Suprapubic skin (tissue), 4 donors: Measurements from ENCODE around the gene PTPRZ1. TPM values are rescaled to one million over a fixed set of nuclear protein-coding genes. Genes with fewer than 3 reads are reported as not detected.

Source experiments
- DNase-seq, 2 donors: peaks; one replicate each; pipeline ENCODE4 v3.0.0-alpha.2; 2019; ENCODE audit warnings: low spot score in 2 of 2
- H3K27ac ChIP-seq: fragments of 200-600 bp; sonication (generic); one replicate; pipeline ENCODE4 v1.5.1; 2019
- H3K27me3 ChIP-seq: fragments of 200-600 bp; sonication (generic); one replicate; pipeline ENCODE4 v1.5.1; 2019
- H3K36me3 ChIP-seq: fragments of 200-600 bp; sonication (generic); one replicate; pipeline ENCODE4 v1.5.1; 2019
- H3K4me1 ChIP-seq: fragments of 200-600 bp; sonication (generic); one replicate; pipeline ENCODE4 v1.5.1; 2019
- H3K4me3 ChIP-seq: fragments of 200-600 bp; sonication (generic); one replicate; pipeline ENCODE4 v1.5.1; 2019; ENCODE audit warnings: mild to moderate bottlenecking
- H3K9me3 ChIP-seq: fragments of 200-600 bp; sonication (generic); one replicate; pipeline ENCODE4 v1.5.1; 2019
- CTCF ChIP-seq, 2 donors: fragments of 200-600 bp in 1 of 2; fragments of 450-650 bp in 1 of 2; sonication (generic) in 1 of 2; IDR thresholded peaks; one replicate each; pipeline ENCODE4 v1.5.1; 2016 to 2019; ENCODE audit warnings: antibody characterized with exemption in 2 of 2, mild to moderate bottlenecking in 1 of 2, moderate library complexity in 1 of 2
- EP300 ChIP-seq: sonication (generic); formaldehyde crosslinking; IDR thresholded peaks from one replicate; pipeline ENCODE4 v1.6.1; 2017; ENCODE audit warnings: antibody characterized with exemption
- POLR2A ChIP-seq, 2 donors: fragments of 450-650 bp; IDR thresholded peaks; one replicate each; pipeline ENCODE4 v1.6.1; 2017; ENCODE audit warnings: antibody characterized with exemption in 2 of 2, mild to moderate bottlenecking in 2 of 2, moderate library complexity in 2 of 2
- POLR2AphosphoS5 ChIP-seq, 3 donors: sonication (generic); formaldehyde crosslinking; IDR thresholded peaks; one replicate each; pipeline ENCODE4 v1.6.1; 2017; ENCODE audit warnings: antibody characterized with exemption in 3 of 3
- WGBS: methylation state at CpG from one replicate; pipeline ENCODE4 v1.1.5; 2018; 5-methylcytosine and 5-hydroxymethylcytosine counted together
- total RNA-seq, 4 donors: library from RNA; depleted of rRNA; stranded (reverse); fragments of >200 nt; gene quantifications; one replicate each; pipeline ENCODE4 v1.1.0, GENCODE V29; 2016

Gene PTPRZ1
- total RNA-seq, 4 donors from 2014 or later = 47.4 to 88.0 (median 57.5) TPM

DNA sequence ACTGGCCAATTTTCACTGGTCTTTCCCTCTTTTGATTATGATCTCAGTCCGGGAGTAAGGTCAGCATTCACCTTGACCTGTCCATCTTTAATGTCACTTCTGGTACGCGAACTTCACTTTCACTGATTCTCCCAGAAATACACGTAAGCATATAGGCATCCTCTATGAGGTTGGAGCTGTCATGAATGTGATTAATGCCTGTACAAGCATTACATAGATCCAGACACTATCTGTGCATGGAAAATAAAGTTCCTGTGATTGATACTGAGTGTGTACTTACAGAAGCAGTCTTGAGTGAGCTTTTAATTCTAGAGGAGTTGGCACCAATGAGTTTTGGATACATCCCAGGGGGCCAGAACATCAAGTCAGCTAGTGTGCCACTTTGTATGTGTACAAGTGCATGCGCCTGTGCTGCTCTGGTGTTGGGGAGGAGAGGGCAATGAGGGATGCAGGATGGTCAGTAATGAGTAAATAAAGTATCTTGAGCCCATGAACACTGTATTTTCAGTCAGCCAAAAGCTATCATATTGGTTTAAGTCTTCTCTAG lies 6.0 kb downstream of the PTPRZ1 start:
- WGBS = 85% methylated on average over 5 of the region's 5 CpGs
- Histone ChIP-seq H3K36me3 (no peaks in the 10 kb centered on the region), H3K4me3 (no peak overlapping the region), H3K27ac (no peak overlapping the region), H3K27me3 (no peaks in the 10 kb centered on the region), H3K4me1 (no peaks in the 10 kb centered on the region), H3K9me3 (no peaks in the 10 kb centered on the region)
- DNase-seq = no peak
- no peak for TF ChIP-seq EP300
- TF ChIP-seq POLR2AphosphoS5 (IDR thresholded peaks at IDR 0.05) = no peak
- no peak for TF ChIP-seq CTCF (IDR thresholded peaks at IDR 0.05)
- TF ChIP-seq POLR2A (IDR thresholded peaks at IDR 0.05) = no peak

DNA sequence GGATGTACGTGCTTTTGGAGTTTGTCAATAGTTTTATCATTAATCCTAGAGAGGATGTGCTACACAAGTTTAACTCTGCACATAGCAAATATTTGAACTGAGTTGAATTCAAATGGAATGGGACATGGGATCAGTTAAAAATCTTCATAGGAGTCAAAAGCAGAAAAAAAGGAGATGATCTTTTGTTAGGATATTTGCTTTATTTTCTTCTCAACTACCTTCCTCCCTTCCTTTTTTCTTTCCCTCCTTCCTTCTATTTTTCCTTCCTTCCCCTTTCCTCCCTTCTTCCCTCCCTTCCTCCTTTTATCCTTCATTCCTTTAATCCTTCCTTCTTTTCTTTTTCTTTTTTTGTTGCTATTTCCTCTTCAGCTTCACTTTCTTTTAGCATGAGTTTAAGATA lies 6.6 kb downstream of the PTPRZ1 start:
- DNase-seq = no peak
- no peak for TF ChIP-seq POLR2A (IDR thresholded peaks at IDR 0.05)
- TF ChIP-seq EP300 = no peak
- TF ChIP-seq POLR2AphosphoS5 (IDR thresholded peaks at IDR 0.05) = no peak
- no peak for TF ChIP-seq CTCF (IDR thresholded peaks at IDR 0.05)
- Histone ChIP-seq H3K4me3 (no peak overlapping the region), H3K36me3 (no peaks in the 10 kb centered on the region), H3K9me3 (no peaks in the 10 kb centered on the region), H3K27me3 (no peaks in the 10 kb centered on the region), H3K27ac (no peak overlapping the region), H3K4me1 (no peaks in the 10 kb centered on the region)
- 63% methylated on average over 1 of the region's 1 CpG for WGBS

- Histone ChIP-seq H3K27me3 (no peaks in the 10 kb centered on the region), H3K4me3 (no peak overlapping the region), H3K36me3 (no peaks in the 10 kb centered on the region), H3K9me3 (no peaks in the 10 kb centered on the region), H3K27ac (no peak overlapping the region), H3K4me1 (no peaks in the 10 kb centered on the region)
- WGBS = 69% methylated on average over 2 of the region's 2 CpGs
- TF ChIP-seq POLR2A (IDR thresholded peaks at IDR 0.05) (no peak), CTCF (IDR thresholded peaks at IDR 0.05) (no peak), EP300 (no peak), POLR2AphosphoS5 (IDR thresholded peaks at IDR 0.05) (no peak)
- DNase-seq = no peak
Observed at GRCh38 chr7:121882731-121883130, 9.8 kb downstream of the PTPRZ1 start.

- no peak for DNase-seq
- Histone ChIP-seq H3K27ac (no peak overlapping the region), H3K36me3 (no peaks in the 10 kb centered on the region), H3K4me1 (no peaks in the 10 kb centered on the region), H3K9me3 (no peaks in the 10 kb centered on the region), H3K4me3 (no peak overlapping the region), H3K27me3 (no peaks in the 10 kb centered on the region)
- WGBS = 88% methylated on average over 4 of the region's 4 CpGs
- TF ChIP-seq CTCF (IDR thresholded peaks at IDR 0.05) = no peak
- TF ChIP-seq POLR2AphosphoS5 (IDR thresholded peaks at IDR 0.05) = no peak
- TF ChIP-seq POLR2A (IDR thresholded peaks at IDR 0.05) = no peak
- no peak for TF ChIP-seq EP300
Observed at GRCh38 chr7:121885166-121885920, 12.4 kb downstream of the PTPRZ1 start.

- WGBS = 81% methylated on average over 6 of the region's 6 CpGs
Observed at GRCh38 chr7:121887634-121888033, 14.7 kb downstream of the PTPRZ1 start.

More at GRCh38 chr7:121887634-121888033, 14.7 kb downstream of the PTPRZ1 start:
- no peak for TF ChIP-seq POLR2A (IDR thresholded peaks at IDR 0.05)
- Histone ChIP-seq H3K27ac (no peak overlapping the region), H3K36me3 (no peaks in the 10 kb centered on the region), H3K9me3 (no peaks in the 10 kb centered on the region), H3K4me1 (no peaks in the 10 kb centered on the region), H3K27me3 (no peaks in the 10 kb centered on the region), H3K4me3 (no peak overlapping the region)
- no peak for DNase-seq
